ENCODE data around the gene PLEKHB2. TPM values are rescaled to one million over a fixed set of nuclear protein-coding genes. Genes with fewer than 3 reads are reported as not detected.
"Not testable (repeated sequence)": the region's sequence is repeated elsewhere in the genome, so short reads cannot be mapped to it uniquely, and the experiment has no call there.

Gene PLEKHB2
- total RNA-seq, 1 experiment from 2014 or later = 94.8 TPM

DNA sequence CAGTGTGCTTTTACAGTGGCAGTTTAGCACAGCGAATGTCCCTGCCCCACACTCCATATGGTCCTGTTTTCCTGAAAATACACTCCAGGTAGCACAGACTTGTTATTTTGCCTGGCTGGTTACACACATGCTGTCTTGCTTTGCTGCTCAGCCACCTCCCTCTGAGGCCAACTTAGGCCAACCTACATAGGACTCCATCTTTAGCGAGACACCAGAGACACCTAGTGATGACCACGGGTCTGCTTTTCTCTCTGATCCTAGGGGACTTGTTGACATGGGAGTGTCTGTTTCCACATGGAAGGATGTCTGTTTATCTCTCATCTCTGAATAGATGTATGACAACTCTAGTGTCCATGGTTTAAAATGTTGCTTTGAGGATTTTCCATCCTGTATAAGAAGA lies 43.3 kb downstream of the PLEKHB2 start:
- H3K4me2 ChIP-seq (ENCODE audit: low read length) = no peak overlapping the region
- no peak for ATAC-seq
- H3K36me3 ChIP-seq (ENCODE audit: control insufficient read depth in 1 of 2, insufficient read depth in 2 of 2, low read length in 2 of 2) = peaks cover 14 to 15% of the 10 kb centered on the region in 2 experiments; a peak in 3 of 4 replicates
- DNase-seq (ENCODE audit: low read depth, low spot score) = no peak
- no TSS peak for BruUV-seq (replicated peaks)
- H3K79me2 ChIP-seq (ENCODE audit: insufficient read depth, low read length) = peaks cover 11% of the 10 kb centered on the region
- H2AFZ ChIP-seq (ENCODE audit: low read depth, low read length, poor library complexity, severe bottlenecking) = no peak overlapping the region
- no peaks in the 10 kb centered on the region for H3K27me3 ChIP-seq (ENCODE audit: insufficient read depth, low read length)
- CTCF ChIA-PET = no interaction called here
- H3K9me2 ChIP-seq (ENCODE audit: insufficient read depth) = no peaks in the 10 kb centered on the region
- POLR2A ChIA-PET = no interaction called here
- RAD21 ChIA-PET (ENCODE audit: low non-redundant PET in 1 of 2, low total read pairs in 2 of 2, uncharacterized antibody in 2 of 2, unreplicated experiment in 2 of 2) = no interaction called here
- H3K9me3 ChIP-seq (ENCODE audit: control insufficient read depth in 1 of 2, insufficient read depth in 1 of 2, low read depth in 1 of 2, low read length in 2 of 2) = no peaks in the 10 kb centered on the region
- H3K27ac ChIP-seq (ENCODE audit: low read depth, low read length) = no peak overlapping the region
- TF ChIP-seq POLR2AphosphoS5 (IDR thresholded peaks at IDR 0.05; ENCODE audit: low read depth, low read length) = no peak
- TF ChIP-seq FOSL1 (IDR thresholded peaks at IDR 0.05; ENCODE audit: low read depth) = no peak
- TF ChIP-seq SIN3A (IDR thresholded peaks at IDR 0.05; ENCODE audit: low read depth) = no peak
- TF ChIP-seq, protein P1, sequence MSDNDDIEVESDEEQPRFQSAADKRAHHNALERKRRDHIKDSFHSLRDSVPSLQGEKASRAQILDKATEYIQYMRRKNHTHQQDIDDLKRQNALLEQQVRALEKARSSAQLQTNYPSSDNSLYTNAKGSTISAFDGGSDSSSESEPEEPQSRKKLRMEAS (IDR thresholded peaks at IDR 0.05) = no peak
- no peak for TF ChIP-seq CBX3 (IDR thresholded peaks at IDR 0.05; ENCODE audit: low read depth)
- no peak for TF ChIP-seq JUND (IDR thresholded peaks at IDR 0.05)
- no peak for TF ChIP-seq EZH2 (IDR thresholded peaks at IDR 0.05)
- TF ChIP-seq RAD21 (IDR thresholded peaks at IDR 0.05; ENCODE audit: low read depth) = no peak
- no peak for TF ChIP-seq YY1 (IDR thresholded peaks at IDR 0.05; ENCODE audit: extremely low read depth, insufficient replicate concordance, low read depth, low read length)
- no peak for TF ChIP-seq CEBPB (IDR thresholded peaks at IDR 0.05; ENCODE audit: low read depth)
- H3K9ac ChIP-seq (ENCODE audit: low read length) = no peak overlapping the region
- intact Hi-C loops (cut with micrococcal nuclease) = no loop called here
- H3K4me3 ChIP-seq (replicated peaks in 1 of 2; ENCODE audit: low read depth in 1 of 2, low read length in 2 of 2) = no peak overlapping the region
- no peaks in the 10 kb centered on the region for H4K20me1 ChIP-seq (ENCODE audit: insufficient read depth)
- 0 out of 4 replicates have a peak, but pooled peaks cover 0 to 2% of the 10 kb centered on the region in 2 experiments for H3K4me1 ChIP-seq (ENCODE audit: control insufficient read depth in 1 of 2, insufficient read depth in 2 of 2, low read length in 2 of 2)

DNA sequence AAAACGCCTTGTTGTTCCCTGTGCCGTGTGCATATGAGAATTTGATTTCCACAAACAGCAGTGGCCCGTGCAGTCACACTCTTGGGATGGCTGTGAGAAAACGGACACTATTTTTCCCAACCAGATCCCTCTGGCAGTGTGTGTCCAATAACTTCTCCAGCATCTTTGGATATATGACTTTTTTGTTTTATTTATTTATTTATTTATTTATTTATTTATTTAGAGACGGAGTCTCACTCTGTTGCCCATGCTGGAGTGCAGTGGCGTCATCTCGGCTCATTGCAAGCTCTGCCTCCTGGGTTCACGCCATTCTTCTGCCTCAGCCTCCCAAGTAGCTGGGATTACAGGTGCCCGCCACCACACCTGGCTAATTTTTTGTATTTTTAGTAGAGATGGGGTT lies 45.0 kb downstream of the PLEKHB2 start:
- H3K9me2 ChIP-seq (ENCODE audit: insufficient read depth); H3K27me3 ChIP-seq (ENCODE audit: insufficient read depth, low read length); H3K27ac ChIP-seq (ENCODE audit: low read depth, low read length); ATAC-seq; DNase-seq (ENCODE audit: low read depth, low spot score); H3K36me3 ChIP-seq (ENCODE audit: control insufficient read depth in 1 of 2, insufficient read depth in 2 of 2, low read length in 2 of 2); H4K20me1 ChIP-seq (ENCODE audit: insufficient read depth); POLR2A ChIA-PET; H3K79me2 ChIP-seq (ENCODE audit: insufficient read depth, low read length); BruUV-seq (replicated peaks); H3K9me3 ChIP-seq (ENCODE audit: control insufficient read depth in 1 of 2, insufficient read depth in 1 of 2, low read depth in 1 of 2, low read length in 2 of 2); RAD21 ChIA-PET (ENCODE audit: low non-redundant PET in 1 of 2, low total read pairs in 2 of 2, uncharacterized antibody in 2 of 2, unreplicated experiment in 2 of 2); CTCF ChIA-PET; H2AFZ ChIP-seq (ENCODE audit: low read depth, low read length, poor library complexity, severe bottlenecking); H3K4me3 ChIP-seq (replicated peaks in 1 of 2; ENCODE audit: low read depth in 1 of 2, low read length in 2 of 2); H3K9ac ChIP-seq (ENCODE audit: low read length); H3K4me2 ChIP-seq (ENCODE audit: low read length): not testable (repeated sequence)
- H3K4me1 ChIP-seq (ENCODE audit: control insufficient read depth in 1 of 2, insufficient read depth in 2 of 2, low read length in 2 of 2) = peaks cover 0 to 12% of the 10 kb centered on the region in 2 experiments; a peak in 2 of 4 replicates
- intact Hi-C loops (cut with micrococcal nuclease) = loop anchor here (5.0 kb wide), 2 partner anchors 522 to 652 kb away; no protein-coding TSS in a partner anchor
